ENCODE measurements around the gene ZNF445.
"Not testable (repeated sequence)": the region's sequence is repeated elsewhere in the genome, so short reads cannot be mapped to it uniquely, and the experiment has no call there.

Gene ZNF445

DNA sequence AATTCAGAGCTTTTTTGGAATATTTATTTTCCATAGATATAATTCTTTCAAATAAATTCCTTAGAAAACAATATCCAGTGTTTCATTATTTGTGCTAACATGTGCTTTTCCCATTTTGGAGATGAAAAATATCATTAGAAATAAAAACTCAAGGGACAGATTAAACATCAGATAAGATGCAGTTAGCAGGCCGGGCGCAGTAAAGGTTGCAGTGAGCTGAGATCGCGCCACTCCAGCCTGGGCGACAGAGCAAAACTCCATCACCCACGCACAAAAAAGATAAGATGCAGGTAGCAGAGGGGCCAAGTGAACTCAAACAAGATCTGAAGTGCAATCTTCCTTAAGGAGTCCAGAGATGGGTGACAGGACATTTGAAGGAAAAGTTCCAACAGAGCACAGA is 48.0 kb downstream of the ZNF445 start:
- DNase-seq: no peak

DNA sequence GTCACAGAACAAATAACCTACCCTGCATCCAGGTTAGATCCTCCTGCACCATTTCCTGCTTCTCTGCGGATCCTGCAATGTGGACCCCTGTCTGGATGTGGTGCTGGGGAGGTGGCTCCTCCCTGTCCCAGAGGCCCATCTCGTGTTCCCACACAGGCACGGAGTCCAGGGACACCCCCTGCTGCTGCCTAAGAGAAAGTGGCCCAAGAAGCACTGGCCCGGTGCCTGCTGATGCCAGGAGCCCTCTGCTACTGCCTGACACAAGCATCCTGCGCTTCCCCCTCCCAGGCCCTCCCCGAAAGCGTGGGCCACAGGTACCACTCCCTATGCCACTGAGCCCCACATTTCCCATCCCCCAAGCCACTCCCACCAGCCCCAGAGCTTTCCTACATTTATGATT is 48.6 kb downstream of the ZNF445 start:
- no peak for DNase-seq

DNA sequence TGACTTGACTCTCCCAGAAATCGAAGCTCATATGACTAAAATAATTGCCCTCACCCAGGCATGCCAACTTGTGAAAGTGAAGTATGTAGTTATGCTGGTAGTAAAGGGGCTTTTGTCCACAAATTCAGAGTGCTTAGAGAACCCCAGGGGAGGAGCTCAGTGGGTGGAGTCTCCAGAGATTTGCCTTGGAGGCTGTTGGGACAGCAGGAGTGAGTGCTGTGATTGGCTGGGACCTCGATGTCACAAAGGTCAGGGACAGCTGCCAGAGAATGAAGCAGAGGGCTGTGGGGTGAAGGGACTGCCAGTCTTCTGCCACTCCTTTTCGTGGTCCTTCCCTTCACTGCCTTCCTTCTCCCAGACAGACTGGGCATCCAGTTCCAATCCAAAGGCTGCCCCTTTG is 49.8 kb downstream of the ZNF445 start:
- DNase-seq: no peak

DNA sequence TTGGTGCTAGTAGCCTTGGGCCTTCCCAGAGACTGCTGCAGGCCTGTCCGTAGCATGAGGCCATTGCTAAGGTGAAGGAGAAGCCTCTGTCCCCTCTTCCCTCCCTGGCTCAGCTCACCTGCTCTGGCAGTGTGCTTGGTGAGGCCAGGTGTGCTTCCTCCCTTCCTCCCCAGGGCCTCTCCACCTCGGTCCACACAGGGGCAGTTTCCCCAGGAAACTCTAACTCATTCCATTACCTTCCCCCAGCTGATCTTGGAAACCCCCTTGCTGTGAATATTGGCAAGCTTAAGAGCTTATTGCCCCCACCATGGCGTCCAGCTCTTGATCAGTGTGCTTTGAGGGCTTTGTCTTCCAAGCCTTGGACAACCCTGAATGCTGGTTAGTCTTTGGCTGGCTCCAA is 52.7 kb downstream of the ZNF445 start:
- DNase-seq: no peak

DNA sequence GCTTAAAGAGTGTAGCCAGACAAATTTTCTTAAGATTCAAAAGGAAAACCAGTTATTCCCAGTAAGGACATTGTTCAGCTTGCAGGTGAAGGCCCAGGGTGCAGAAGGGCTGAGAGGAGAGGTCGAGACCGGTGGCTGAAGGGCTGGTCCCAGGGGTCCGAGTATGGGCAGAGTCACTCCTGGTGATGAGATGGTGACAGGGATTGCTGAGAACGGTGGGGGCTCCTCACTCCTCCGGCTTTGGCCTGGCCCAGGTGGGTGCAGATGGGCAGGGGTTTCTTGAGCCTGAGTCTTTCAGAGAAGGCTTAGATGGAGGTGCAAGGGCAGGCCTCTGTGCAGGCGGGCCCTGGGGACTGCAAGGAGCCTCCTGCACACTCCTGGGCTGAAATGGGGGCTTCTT is 56.2 kb downstream of the ZNF445 start:
- DNase-seq: no peak

DNA sequence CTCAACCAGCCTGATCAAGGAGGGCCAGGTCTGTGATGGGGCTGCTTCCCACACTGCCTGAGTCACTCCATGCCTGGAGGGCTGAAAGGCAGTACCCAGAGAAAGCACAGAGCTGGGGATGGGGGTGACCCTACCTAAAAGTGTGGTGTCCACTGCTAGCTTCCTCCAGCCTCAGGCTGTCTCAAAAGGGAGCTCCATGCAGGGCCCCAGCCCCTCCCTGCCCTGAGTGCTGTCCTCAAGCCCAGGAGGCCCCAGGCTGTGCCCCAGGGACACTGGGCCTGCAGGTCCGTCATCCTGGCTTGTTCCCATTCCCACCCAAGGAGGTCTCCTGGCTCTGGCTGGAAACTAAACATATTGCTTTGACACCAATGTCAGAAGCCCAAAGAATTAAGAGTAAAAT is 56.8 kb downstream of the ZNF445 start:
- no peak for DNase-seq

DNA sequence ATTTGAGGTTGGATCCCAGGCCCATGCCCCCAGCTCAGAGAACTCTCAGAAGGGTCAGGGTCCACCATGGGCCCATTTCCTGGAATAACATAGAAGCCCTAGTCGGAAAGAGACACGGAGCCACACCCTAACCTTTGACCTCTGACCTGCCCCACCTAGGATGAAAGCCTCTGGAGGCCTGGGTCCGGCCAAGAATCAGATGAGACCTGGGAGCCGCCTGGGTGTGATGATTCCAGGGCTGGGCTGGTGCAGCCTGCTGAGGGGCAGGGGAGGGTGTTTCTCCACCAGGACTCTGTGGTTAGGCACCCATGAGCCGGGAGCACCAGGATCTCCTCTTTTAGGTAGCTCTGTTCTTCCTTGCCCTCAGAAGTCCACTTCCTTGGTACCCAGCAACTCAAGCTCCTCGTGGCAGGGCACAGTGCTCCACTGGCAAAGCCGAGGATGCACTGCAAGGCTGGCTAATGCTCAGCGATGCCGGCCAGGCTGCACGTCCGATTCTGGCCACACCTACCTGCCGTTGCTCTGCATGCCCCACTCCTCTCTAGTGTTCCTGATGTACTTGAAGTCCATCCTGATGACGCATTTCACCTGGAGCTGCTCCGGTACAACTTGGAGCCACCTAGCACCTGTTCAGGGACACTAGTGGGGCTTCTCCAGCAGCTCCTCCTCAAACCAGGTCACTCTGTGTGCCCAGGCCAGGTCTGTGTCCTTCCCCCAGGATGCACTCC is 57.4 kb downstream of the ZNF445 start:
- DNase-seq: no peak

DNA sequence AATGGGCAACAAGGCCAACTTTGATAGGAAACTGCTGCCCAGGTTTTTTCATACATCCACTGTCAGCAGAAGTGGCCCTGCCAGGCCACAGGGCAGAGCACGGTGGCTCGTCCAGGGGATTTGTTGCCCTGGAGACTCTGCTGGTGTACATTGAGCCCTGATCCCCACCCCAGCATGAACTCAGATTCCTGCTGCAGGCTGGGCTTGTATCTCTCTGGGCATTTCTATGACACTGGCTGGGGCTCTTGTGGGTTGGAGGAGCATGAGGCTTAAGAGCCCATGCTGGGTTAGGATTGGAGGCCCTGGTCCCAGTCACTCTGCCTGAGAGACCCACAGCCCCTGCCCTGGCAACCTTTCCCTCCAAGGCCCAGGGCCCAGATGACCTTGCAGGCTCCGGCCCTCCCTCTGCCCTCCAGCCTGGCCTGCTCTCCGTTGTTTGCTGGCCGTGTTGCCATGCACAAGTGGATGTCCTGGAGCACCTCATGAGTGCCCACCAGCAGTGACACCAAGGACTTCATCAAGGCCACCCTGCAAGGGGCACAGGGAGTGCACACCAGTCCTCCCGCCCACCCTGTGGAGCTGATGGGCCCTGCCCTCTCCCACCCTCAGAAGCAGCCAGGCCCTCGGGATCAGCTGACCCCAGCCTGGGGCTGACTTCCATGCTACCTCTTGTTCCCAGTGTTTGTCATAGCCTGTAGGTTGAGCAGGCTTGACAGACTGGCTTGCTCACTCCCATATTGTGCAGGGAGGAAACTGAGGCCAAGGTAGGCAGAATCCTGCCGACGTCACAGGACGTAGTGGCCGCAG is 58.2 kb downstream of the ZNF445 start:
- DNase-seq: no peak

DNA sequence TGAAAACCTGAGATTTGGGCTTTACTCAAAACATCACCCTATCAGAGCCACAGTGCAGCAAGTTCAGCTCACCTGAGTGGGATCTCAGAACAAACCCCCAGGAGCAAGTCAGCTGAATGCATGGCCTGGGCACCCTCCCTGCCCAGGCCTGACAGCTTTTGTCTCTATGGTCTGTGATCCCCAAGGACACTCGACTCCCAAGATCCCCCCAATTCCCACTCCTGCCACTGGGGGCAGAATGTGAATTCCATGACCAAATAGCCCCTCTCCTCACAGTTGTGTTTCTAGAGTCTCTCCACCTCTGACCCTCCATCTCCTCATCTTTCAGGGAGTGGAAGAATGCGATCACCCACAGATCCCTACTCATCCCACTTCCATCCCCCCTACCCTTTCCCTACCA is 58.9 kb downstream of the ZNF445 start:
- no peak for DNase-seq

DNA sequence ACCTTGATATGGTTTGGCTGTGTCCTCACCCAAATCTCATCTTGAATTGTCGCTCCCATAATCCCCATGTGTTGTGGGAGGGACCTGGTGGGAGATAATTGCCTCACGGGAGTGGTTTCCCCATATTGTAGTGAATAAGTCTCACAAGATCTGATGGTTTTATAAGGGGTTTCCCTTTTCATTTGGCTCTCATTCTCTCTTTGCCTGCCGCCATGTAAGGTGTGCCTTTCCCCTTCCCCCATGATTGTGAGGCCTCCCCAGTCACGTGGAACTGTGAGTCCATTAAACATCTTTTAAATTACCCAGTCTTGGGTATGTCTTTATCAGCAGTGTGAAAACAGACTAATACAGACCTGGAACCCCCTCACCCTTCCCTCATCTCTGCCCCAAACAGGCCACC is 59.4 kb downstream of the ZNF445 start:
- DNase-seq: not testable (repeated sequence)

DNA sequence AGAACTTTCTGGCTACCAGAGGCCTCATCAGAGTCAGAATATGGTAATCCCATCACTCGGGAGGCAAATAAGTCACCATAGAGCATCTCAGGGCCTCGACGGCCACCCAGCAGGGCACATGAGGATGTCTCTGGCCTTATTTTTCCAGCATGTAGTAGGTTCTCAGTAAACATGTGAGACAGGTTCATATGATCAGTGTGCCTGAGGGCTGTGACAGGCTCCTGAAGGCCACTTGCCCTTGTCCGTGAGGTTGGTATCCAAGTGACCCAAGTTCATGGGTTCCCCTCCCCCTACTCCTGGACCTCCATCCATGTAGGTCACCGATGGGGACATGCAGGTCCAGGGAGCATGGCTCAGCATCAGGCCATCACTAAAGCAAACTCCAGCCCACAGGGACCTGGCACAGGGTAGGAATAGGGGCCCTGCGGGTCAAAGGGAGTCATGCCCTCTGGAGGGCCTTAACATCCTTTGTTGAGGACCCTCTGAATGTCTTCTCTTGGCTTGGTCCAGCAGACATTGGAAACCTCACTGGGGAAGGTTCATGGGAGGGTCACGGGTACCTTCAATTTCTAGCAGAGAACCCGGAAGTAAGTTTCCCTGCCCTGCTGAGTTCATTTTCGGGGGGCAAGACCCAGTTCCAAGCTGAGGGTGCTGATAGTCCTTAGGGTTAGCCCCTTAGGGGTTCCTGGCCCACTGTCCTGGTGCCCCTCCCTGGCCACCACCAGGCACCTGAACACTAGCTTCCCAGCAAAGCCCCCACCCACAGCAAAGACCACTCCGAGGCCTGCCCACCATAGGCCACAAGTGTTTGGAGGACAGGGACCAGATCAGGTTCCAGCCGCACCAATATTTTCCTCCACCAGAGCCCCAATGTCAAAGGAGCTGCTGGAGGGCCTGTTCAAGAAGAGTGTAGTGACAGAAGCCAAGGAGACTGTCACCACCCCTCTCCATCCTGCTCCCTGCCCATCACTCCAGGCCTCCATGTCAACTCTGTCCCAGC is 61.1 kb downstream of the ZNF445 start:
- DNase-seq: no peak

DNA sequence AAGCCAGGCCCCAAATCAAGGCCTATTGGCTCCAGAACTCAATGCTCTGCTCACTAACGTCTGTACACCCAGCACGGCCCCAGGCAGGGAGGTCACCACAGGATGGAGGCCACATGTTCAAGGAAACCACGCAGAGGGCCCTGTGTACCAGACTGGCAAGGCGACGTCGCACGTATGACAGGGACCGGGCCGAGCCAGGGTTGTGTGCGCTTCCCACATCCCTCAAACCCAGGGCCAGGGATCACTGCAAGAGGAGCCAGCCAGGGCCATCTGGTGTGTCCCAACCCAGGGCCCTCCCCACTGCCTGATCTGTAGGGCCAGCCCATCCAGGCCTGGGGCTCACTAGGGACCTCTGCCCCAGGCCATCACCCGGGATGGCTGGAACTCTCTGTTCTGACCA is 62.0 kb downstream of the ZNF445 start:
- no peak for DNase-seq

DNA sequence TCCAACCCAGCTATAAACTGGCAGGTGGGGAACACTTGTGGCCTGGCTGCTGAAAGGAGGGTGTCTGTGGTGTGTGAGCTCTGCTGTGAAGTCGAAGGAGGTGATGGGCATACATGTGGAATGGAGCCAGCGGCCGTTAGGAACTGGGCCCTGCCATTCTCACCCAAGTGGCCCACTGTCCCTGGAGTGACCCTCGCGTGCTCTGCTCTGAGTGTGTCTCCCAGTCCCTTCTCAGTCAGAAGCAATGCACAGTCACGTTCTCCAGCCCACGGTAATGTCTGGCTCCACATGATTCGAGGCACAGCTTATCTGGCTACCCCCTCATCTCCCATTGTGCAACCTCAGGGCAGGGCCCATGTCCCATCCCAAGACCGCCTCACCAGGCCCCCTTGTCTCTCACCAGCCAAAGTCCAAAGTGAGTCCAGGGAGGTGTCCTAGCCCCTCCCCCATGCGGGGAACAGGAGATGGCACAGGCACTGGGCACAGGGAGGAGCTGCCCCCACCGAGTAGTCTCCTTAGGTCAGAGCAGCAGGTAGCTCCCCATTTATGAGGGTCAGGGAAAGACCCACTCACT is 62.9 kb downstream of the ZNF445 start:
- DNase-seq: no peak

DNA sequence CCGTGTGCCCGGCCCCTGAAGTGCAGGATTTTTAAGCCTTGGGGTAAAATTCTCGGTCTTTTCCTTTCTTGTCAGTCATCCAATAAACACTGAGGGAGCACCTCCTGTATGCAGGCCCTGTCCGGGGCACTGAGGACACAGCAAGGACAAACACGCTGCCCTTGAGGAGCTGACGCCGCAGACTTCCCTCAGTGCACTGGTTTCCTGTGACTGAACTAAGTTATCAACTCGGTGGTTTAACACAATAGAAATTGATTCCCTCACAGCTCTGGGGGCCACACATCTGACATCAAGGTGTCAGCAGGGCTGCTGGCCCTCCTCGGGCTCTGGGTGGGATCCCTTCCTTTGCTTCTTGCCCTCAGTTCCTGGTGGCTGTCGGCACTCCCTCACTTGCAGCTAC is 65.1 kb downstream of the ZNF445 start:
- no peak for DNase-seq

DNA sequence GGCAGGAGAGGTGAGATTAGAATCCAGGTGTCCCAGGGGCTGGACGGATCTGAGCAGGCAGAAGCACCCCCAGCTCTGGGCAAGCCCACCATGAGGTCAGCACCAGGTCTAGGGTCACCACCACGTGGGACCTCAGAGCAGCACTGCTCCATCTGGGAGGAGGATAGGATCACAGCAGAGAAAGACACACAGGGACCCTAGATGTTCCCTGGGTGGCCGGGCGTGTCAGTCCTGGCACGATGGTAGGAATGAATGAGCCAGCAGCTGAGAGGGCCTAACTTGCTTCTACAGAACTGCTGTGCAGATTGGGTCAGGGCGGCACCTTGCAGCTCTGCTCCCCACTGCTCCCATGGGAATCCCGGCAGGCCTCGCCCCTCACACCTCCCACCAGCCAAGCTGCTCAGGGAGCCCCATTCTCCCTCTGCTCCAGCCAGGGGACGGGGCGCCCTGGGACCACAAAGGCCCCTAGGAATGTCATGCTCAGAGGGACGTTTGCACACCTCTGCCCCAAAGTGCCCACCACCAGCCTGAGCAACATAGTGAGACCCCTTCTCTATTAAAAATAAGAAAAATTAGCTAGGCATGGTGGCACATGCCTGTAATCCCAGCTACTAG is 66.3 kb downstream of the ZNF445 start:
- DNase-seq: no peak

DNA sequence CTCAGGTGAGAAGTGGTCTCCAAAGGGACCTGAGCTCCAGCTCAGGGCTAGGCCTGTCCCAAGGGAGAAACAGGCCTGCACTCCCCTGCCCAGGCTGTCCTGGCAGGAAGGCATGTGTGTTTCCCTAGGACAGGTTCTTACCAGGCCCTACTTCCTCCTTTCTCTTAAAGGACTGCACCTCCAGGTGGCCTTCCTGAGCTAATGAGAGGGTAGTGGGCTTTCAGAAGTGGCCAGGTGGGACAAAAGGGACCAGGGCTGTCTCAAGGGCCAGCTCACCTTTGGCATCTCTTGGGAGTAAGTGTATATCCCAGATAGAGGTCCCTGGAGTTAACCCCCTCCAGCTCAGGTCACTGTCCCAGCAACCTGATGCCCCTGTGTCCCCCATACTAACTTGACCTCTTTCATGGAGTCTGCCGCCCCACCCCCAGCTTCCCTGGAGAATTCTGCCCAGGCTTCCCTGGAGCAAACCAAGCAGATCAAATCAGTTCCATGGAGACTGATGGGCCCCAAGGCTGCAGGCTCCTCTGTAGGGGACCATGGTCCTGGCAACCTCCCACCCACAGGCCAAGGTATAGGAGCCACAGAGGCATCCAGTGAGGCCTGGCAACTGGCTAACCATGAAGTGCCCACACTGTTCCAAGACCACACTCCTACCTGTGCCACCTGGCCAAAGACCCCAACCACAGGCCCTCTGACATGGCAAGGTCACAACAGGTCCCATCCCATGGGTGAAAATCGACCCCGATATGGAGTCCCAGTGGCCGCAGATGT is 67.6 kb downstream of the ZNF445 start:
- no peak for DNase-seq

DNA sequence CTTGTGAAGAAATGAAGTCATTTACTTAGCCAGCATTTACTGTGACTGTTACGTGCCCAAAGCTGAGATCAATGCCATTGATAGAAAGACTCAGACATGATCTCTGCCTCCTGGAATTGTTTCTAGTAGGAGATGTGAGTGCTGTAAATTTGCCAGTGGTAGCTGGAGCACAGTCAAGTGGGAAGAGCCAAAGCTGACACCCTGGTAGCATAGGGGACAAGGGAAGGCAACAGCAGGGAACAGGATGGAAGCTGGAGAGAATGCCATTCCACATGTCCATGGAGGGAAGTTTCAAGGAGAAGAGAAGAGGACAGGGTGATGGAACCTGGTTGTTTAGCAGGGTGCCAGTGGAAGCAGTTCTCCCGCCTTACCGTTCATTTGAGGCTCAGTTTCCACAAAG is 74.9 kb downstream of the ZNF445 start:
- no peak for DNase-seq

DNA sequence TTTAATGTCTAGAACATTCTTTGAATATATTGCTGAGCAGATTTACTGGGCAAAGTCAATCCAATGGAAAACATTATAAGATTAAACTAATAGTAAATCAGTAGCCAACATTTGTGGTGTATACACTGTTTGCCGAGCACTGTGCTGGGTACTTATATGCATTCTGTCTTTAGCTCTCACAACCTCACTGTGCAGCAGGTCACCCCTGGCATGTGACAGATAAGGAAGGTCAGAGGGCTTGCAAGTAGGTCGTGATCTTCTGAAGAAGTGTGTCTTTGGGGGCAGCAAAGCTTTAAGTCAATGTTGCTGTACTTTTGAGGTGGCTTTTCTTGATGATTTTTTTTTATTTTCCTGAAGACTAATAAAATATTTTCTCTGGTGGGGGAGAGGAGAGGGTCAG is 76.7 kb downstream of the ZNF445 start:
- DNase-seq: no peak

DNA sequence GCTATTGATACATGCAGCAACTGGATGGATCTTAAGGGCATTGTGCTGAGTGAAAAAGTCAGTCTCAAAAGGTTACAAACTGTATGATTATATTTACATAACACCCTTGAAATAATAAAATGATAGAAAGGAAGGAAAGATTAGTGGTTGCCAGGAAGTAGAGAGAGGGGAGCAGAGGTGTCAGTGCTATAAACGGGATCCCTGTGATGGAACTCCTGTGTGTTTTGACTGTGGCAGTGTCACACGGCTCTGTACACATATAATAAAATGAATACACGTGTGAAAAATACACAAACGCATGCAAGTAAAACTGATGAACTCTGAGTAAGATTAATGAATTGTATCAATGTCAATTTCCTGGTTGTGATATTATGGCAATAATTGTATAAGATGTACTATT is 78.6 kb downstream of the ZNF445 start:
- DNase-seq: no peak

DNA sequence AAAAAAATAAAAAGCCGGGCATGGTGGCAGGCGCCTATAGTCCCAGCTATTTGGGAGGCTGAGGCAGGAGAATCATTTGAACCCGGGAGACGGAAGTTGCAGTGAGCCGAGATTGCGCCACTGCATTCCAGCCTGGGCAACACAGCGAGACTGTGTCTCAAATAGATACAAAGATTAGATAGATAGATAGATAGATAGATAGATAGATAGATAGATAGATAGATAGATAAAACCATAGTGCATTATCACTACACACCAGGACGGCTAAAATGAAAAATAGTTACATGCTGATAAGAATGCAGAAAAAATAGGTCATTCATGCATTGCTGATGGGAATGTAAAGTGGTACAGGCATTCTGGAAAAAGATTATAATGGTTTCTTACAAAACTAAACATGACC is 79.2 kb downstream of the ZNF445 start:
- DNase-seq: not testable (repeated sequence)

Measured in NCI-H1092 (cell line).